Parathyroid adenoma (tissue), 2 donors: ENCODE measurements around the gene RNF144A.

ENCODE experiments used
- H2AFZ ChIP-seq: fragments of 300-600 bp; sonication (generic); one replicate; pipeline ENCODE4 v1.7.0; 2017; ENCODE audit warnings: antibody characterized with exemption, mild to moderate bottlenecking
- H3K27ac ChIP-seq: fragments of 300-600 bp; sonication (generic); one replicate; pipeline ENCODE4 v1.7.0; 2017
- H3K27me3 ChIP-seq: fragments of 300-600 bp; sonication (generic); one replicate; pipeline ENCODE4 v1.7.0; 2017; ENCODE audit warnings: low read length; ENCODE audit not compliant: control insufficient read depth, insufficient read depth
- H3K36me3 ChIP-seq: fragments of 300-600 bp; sonication (generic); one replicate; pipeline ENCODE4 v1.7.0; 2017; ENCODE audit warnings: low read length; ENCODE audit not compliant: control insufficient read depth, insufficient read depth
- H3K4me1 ChIP-seq: fragments of 300-600 bp; sonication (generic); one replicate; pipeline ENCODE4 v1.7.0; 2017; ENCODE audit warnings: control low read depth
- H3K4me2 ChIP-seq: fragments of 300-600 bp; sonication (generic); one replicate; pipeline ENCODE4 v1.7.0; 2017; ENCODE audit warnings: low read length
- H3K4me3 ChIP-seq: fragments of 300-600 bp; sonication (generic); one replicate; pipeline ENCODE4 v1.7.0; 2017; ENCODE audit warnings: low read depth, low read length
- H3K79me2 ChIP-seq: fragments of 300-600 bp; sonication (generic); one replicate; pipeline ENCODE4 v1.7.0; 2017; ENCODE audit warnings: control low read depth
- H3K9ac ChIP-seq: fragments of 300-600 bp; sonication (generic); one replicate; pipeline ENCODE4 v1.7.0; 2017; ENCODE audit warnings: mild to moderate bottlenecking
- H3K9me3 ChIP-seq: fragments of 300-600 bp; sonication (generic); one replicate; pipeline ENCODE4 v1.7.0; 2017; ENCODE audit warnings: low read length; ENCODE audit not compliant: control insufficient read depth
- CTCF ChIP-seq: fragments of 300-600 bp; sonication (generic); IDR thresholded peaks from one replicate; pipeline ENCODE4 v1.7.0; 2017; ENCODE audit warnings: antibody characterized with exemption, mild to moderate bottlenecking
- donor health status: primary hyperparathyroidism.

The RNF144A gene, protein sequence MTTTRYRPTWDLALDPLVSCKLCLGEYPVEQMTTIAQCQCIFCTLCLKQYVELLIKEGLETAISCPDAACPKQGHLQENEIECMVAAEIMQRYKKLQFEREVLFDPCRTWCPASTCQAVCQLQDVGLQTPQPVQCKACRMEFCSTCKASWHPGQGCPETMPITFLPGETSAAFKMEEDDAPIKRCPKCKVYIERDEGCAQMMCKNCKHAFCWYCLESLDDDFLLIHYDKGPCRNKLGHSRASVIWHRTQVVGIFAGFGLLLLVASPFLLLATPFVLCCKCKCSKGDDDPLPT

GRCh38 chr2:6917071-6917760 lies at the start of gene RNF144A:
TSS of gene RNF144A (plus strand) at chr2:6917412. CDS start at chr2:6996927, 79,515 bp downstream.
- Histone ChIP-seq H3K4me1 (peaks cover 37% of the 10 kb centered on the region), H3K9ac (peak within 1 kb of the TSS; percentile 31), H3K27me3 (no peaks in the 10 kb centered on the region), H3K36me3 (no peaks in the 10 kb centered on the region), H3K4me3 (peak within 1 kb of the TSS; percentile 68), H3K27ac (peak within 1 kb of the TSS; percentile 53), H3K9me3 (no peaks in the 10 kb centered on the region), H3K79me2 (peaks cover 25% of the 10 kb centered on the region), H3K4me2 (peak within 1 kb of the TSS; percentile 79), H2AFZ (peak within 1 kb of the TSS; percentile 98)
- TF ChIP-seq CTCF = peak; percentile 37

DNA sequence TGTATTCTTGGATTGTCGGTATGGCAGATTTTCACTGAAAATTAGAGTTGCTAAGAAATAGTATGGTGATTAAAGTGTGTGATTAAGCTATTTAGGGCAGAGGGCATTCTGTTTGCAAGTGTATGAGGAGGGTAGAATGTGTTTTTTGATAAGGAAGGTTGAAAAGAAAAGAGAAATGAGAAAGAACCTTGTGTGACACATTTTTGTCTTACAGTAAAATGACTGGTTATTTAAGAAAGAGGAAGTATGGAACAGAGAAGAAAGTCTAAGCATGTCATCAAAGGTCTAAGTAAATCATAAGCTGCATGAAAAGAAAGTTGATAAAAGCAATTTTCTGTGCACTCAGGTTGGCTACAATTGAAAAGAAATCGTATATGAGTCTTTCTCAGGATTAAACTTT lies 44.8 kb upstream of the RNF144A start:
- H2AFZ ChIP-seq = no peak overlapping the region

GRCh38 chr2:6874032-6874431 lies 43.2 kb upstream of the RNF144A start:
- Histone ChIP-seq H3K27me3 (no peaks in the 10 kb centered on the region), H3K79me2 (no peaks in the 10 kb centered on the region), H3K27ac (no peak overlapping the region), H3K9me3 (no peaks in the 10 kb centered on the region), H3K36me3 (no peaks in the 10 kb centered on the region), H3K9ac (no peak overlapping the region), H3K4me3 (no peak overlapping the region), H2AFZ (no peak overlapping the region), H3K4me1 (peaks cover 4% of the 10 kb centered on the region), H3K4me2 (no peak overlapping the region)
- TF ChIP-seq CTCF = no peak

More for the DNA sequence above, 44.8 kb upstream of the RNF144A start:
- H3K36me3 ChIP-seq = no peaks in the 10 kb centered on the region
- TF ChIP-seq CTCF = no peak
- no peak overlapping the region for H3K4me2 ChIP-seq
- no peak overlapping the region for H3K9ac ChIP-seq
- peaks cover 4% of the 10 kb centered on the region for H3K4me1 ChIP-seq
- no peaks in the 10 kb centered on the region for H3K27me3 ChIP-seq
- no peak overlapping the region for H3K4me3 ChIP-seq
- no peaks in the 10 kb centered on the region for H3K9me3 ChIP-seq
- H3K79me2 ChIP-seq = no peaks in the 10 kb centered on the region
- no peak overlapping the region for H3K27ac ChIP-seq

DNA sequence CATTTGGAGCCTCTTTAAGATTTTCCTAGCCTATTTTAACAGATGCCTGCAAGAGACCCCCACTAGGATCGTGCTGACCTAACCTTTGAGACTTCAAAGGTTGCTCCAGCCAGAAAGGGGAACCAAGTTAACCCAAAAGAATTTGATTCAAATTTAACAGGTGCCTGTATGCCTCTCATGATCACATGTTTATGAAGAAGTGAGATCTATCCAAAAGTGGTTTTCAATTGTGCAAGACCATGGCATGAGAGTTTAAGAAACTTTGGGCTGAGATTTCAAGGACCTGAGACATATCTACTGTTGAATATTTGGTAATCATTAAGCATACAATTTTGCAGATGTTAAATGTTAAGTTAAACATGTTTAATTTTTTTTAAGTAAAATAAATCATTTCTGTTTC lies 40.9 kb upstream of the RNF144A start:
- Histone ChIP-seq H3K4me1 (peaks cover 4% of the 10 kb centered on the region), H3K27me3 (no peaks in the 10 kb centered on the region), H3K4me3 (no peak overlapping the region), H3K9ac (no peak overlapping the region), H3K36me3 (no peaks in the 10 kb centered on the region), H3K79me2 (no peaks in the 10 kb centered on the region), H3K9me3 (no peaks in the 10 kb centered on the region), H2AFZ (no peak overlapping the region), H3K4me2 (no peak overlapping the region), H3K27ac (no peak overlapping the region)
- TF ChIP-seq CTCF = no peak
